ENCODE data around the gene TBCK.

DNA sequence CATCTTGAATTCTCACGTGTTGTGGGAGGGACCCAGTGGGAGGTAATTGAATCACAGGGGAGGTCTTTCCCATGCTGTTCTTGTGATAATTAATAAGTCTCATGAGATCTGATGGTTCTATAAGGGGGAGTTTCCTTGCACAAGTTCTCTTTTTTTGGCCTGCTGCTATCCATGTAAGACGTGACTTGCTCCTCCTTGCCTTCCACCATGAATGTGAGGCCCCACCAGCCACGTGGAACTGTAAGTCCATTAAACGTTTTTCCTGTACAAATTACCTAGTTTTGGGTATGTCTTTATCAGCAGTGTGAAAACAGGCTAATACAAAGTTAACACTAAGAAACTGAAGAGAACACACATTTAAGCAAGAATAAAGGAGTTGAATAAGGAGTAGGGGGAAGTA lies 16.0 kb downstream of the TBCK start:
- TF ChIP-seq EZH2phosphoT487 (IDR thresholded peaks at IDR 0.05; ENCODE audit: unreplicated experiment) (no peak), EZH2 (IDR thresholded peaks at IDR 0.05; ENCODE audit: low read depth, unreplicated experiment) (no peak), POLR2AphosphoS5 (IDR thresholded peaks at IDR 0.05; ENCODE audit: low read depth) (no peak), JUNB (IDR thresholded peaks at IDR 0.05; ENCODE audit: unreplicated experiment) (no peak)
- TF ChIP-seq, protein P1, sequence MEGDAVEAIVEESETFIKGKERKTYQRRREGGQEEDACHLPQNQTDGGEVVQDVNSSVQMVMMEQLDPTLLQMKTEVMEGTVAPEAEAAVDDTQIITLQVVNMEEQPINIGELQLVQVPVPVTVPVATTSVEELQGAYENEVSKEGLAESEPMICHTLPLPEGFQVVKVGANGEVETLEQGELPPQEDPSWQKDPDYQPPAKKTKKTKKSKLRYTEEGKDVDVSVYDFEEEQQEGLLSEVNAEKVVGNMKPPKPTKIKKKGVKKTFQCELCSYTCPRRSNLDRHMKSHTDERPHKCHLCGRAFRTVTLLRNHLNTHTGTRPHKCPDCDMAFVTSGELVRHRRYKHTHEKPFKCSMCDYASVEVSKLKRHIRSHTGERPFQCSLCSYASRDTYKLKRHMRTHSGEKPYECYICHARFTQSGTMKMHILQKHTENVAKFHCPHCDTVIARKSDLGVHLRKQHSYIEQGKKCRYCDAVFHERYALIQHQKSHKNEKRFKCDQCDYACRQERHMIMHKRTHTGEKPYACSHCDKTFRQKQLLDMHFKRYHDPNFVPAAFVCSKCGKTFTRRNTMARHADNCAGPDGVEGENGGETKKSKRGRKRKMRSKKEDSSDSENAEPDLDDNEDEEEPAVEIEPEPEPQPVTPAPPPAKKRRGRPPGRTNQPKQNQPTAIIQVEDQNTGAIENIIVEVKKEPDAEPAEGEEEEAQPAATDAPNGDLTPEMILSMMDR (conservative IDR thresholded peaks at IDR 0.05; ENCODE audit: low read depth in 2 of 2) = no peak

Data from GM23338 (cell line).